Measurements from ENCODE around the gene OR10G2. TPM values are rescaled to one million over a fixed set of nuclear protein-coding genes. Genes with fewer than 3 reads are reported as not detected.

The OR10G2 gene
- not detected for polyA plus RNA-seq (ENCODE audit: low read depth in 6 of 6)

DNA sequence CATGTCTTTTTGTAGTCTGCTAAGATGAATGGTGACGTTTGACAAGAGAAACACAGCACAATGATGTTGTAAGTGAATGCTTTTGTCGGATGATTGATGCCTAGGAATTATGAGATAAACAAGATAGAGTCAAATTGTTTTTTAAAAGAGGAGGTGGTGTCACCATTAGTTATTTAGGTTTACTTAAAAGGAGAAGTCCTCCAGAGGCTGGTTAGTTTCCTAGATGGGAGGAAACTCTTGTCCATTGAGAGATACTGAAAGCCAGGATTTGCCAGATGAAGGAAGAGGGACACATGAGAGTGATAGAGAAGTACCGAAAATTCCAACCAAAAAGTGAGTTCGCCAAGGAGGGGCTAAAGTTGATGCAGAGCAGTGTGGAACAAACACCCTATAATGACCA, at the start of gene OR10G2:
TSS of gene OR10G2 (minus strand) at position 101 of the 400 bp plus-strand sequence. CDS start at position 3, 98 bp downstream.
- Mint-ChIP-seq H3K27ac (no peak within 1 kb of the TSS), H3K4me1 (no peaks in the 10 kb centered on the region), H3K36me3 (no peaks in the 10 kb centered on the region), H3K27me3 (peaks cover 0 to 30% (median 19%) of the 10 kb centered on the region in 3 donors), H3K4me3 (no peak within 1 kb of the TSS), H3K9me3 (peaks cover 0 to 8% (median 0%) of the 10 kb centered on the region in 7 donors)
- no peak for ATAC-seq (ENCODE audit: low read depth in 2 of 2)
- no peak for DNase-seq

- no peaks in the 10 kb centered on the region for H3K4me1 Mint-ChIP-seq
- peaks cover 3 to 14% (median 6%) of the 10 kb centered on the region in 7 donors for H3K9me3 Mint-ChIP-seq
- H3K4me3 Mint-ChIP-seq: no peak overlapping the region
- ATAC-seq (ENCODE audit: low read depth in 2 of 2) (no peak), DNase-seq (no peak)
- H3K27me3 Mint-ChIP-seq: peaks cover 27 to 30% (median 29%) of the 10 kb centered on the region in 3 donors
- no peak overlapping the region for H3K27ac Mint-ChIP-seq
- H3K36me3 Mint-ChIP-seq: no peaks in the 10 kb centered on the region
These were observed 45.3 kb upstream of the OR10G2 start for GRCh38 chr14:21680072-21680471.

DNA sequence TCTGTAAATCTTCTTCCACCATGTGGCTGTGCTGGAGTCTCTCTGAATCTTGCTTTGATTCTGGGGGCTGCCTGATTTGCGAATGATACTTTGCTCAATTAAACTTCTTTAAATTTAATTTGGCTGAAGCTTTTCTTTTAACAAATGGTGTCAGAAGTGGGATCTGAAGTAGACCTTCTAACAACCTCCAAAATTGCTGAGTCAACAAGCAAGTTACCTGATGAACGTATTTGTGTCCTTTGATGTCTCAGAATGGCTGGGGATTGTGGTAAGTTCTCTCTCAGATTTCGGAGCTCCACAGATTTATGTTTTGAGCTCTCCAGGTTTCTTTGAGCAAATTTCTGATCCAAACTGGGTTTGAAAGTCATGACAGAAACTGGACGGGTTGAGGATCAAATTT, 40.8 kb upstream of the OR10G2 start:
- peaks cover 3 to 20% (median 11%) of the 10 kb centered on the region in 7 donors for H3K9me3 Mint-ChIP-seq
- ATAC-seq (ENCODE audit: low read depth in 2 of 2): no peak
- no peak overlapping the region for H3K4me3 Mint-ChIP-seq
- H3K27me3 Mint-ChIP-seq: peaks cover 17 to 21% (median 20%) of the 10 kb centered on the region in 3 donors
- H3K4me1 Mint-ChIP-seq: no peaks in the 10 kb centered on the region
- DNase-seq: no peak
- no peaks in the 10 kb centered on the region for H3K36me3 Mint-ChIP-seq
- H3K27ac Mint-ChIP-seq: no peak overlapping the region

DNA sequence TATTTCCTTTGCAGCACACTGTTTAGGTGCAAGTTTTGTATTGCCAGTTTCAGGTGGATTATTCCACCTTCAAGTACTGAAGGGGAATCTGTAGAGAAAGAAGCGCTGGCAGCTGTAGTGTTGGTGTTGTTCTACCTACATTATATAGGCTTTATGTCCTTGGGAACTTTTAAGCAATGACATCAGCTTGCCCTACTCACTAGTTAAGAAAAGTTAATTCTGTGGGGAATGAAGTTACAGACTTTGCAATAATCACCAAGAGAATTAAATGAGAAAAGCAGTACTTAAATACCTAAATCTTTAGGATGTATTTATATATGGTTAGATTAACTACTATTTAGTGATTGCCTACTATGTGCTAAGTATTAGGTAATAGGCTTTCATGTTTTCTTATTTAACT, 39.0 kb upstream of the OR10G2 start, which contains the start of gene OR4E1:
TSS of gene OR4E1 (minus strand) at position 101 of the 400 bp plus-strand sequence. CDS start 2,883 bp downstream, outside the sequence.
- H3K9me3 Mint-ChIP-seq: peaks cover 3 to 20% (median 11%) of the 10 kb centered on the region in 7 donors

DNA sequence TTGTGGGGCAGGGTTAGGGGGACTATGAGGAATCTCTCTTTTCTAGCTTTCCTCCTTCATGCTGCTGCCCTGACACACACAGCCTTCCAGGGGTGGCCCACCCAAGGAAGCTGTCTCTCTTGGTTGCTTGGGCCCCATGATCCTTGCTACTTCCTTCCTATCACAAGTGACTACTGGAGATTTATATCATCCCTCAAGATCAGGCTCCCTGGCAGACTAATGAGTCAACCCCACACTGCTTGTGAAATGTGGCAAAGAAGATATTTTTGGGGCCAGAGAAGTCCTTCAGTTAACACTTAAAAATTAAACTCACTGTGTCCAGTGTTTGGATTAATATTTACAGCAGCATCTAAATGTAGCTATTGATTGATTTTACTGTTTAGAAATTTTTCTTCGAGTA, 37.4 kb upstream of the OR10G2 start:
- peak overlapping the region in 1 of 6 donors; percentile 30 for H3K27ac Mint-ChIP-seq
- DNase-seq: no peak
- H3K4me3 Mint-ChIP-seq: no peak overlapping the region
- no peaks in the 10 kb centered on the region for H3K36me3 Mint-ChIP-seq
- H3K27me3 Mint-ChIP-seq: peaks cover 14 to 28% (median 22%) of the 10 kb centered on the region in 3 donors
- H3K9me3 Mint-ChIP-seq: peaks cover 0 to 20% (median 11%) of the 10 kb centered on the region in 7 donors
- no peaks in the 10 kb centered on the region for H3K4me1 Mint-ChIP-seq
- no peak for ATAC-seq (ENCODE audit: low read depth in 2 of 2)

More for the DNA sequence above, 39.0 kb upstream of the OR10G2 start, which contains the start of gene OR4E1:
- peak within 1 kb of the TSS in 1 of 8 donors; percentile 35 for H3K4me3 Mint-ChIP-seq
- no peak for DNase-seq
- ATAC-seq (ENCODE audit: low read depth in 2 of 2): no peak
- H3K27ac Mint-ChIP-seq: no peak within 1 kb of the TSS
- H3K4me1 Mint-ChIP-seq: no peaks in the 10 kb centered on the region
- no peaks in the 10 kb centered on the region for H3K36me3 Mint-ChIP-seq
- H3K27me3 Mint-ChIP-seq: peaks cover 29 to 35% (median 32%) of the 10 kb centered on the region in 3 donors

GRCh38 chr14:21671371-21671770, 36.6 kb upstream of the OR10G2 start:
- peaks cover 13 to 25% (median 22%) of the 10 kb centered on the region in 3 donors for H3K27me3 Mint-ChIP-seq
- DNase-seq (no peak), ATAC-seq (ENCODE audit: low read depth in 2 of 2) (no peak)
- H3K27ac Mint-ChIP-seq: no peak overlapping the region
- H3K4me1 Mint-ChIP-seq: no peaks in the 10 kb centered on the region
- peaks cover 0 to 20% (median 11%) of the 10 kb centered on the region in 7 donors for H3K9me3 Mint-ChIP-seq
- no peaks in the 10 kb centered on the region for H3K36me3 Mint-ChIP-seq
- no peak overlapping the region for H3K4me3 Mint-ChIP-seq

DNA sequence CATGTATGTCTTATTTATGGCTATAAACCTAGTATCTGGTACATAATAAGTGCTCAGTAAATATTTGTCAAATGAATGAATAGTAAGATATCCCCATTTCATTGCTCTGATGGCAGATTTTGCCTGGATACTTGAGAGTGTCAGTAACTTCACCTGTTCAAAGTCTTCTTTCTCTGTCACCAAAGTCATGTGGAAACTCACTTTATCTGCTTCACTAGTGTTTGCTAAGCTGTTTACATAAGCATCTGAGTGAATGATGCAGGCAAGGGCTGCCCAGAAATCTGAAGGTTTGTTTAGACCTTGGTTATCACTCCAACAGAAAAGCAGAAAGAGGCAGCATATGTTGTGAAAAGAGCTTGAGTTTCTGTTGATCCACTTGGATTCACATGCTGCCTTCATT, 34.5 kb upstream of the OR10G2 start:
- ATAC-seq (ENCODE audit: low read depth in 2 of 2) (no peak), DNase-seq (no peak)
- peaks cover 0 to 9% (median 3%) of the 10 kb centered on the region in 7 donors for H3K9me3 Mint-ChIP-seq
- H3K4me1 Mint-ChIP-seq: no peaks in the 10 kb centered on the region
- peaks cover 24 to 38% (median 33%) of the 10 kb centered on the region in 3 donors for H3K27me3 Mint-ChIP-seq
- H3K36me3 Mint-ChIP-seq: no peaks in the 10 kb centered on the region
- H3K4me3 Mint-ChIP-seq: no peak overlapping the region
- no peak overlapping the region for H3K27ac Mint-ChIP-seq

- Mint-ChIP-seq H3K4me1 (no peaks in the 10 kb centered on the region), H3K36me3 (no peaks in the 10 kb centered on the region), H3K4me3 (no peak overlapping the region), H3K27me3 (peaks cover 27 to 45% (median 33%) of the 10 kb centered on the region in 3 donors), H3K9me3 (peaks cover 0 to 9% (median 6%) of the 10 kb centered on the region in 7 donors), H3K27ac (no peak overlapping the region)
- no peak for DNase-seq
- no peak for ATAC-seq (ENCODE audit: low read depth in 2 of 2)
These were observed 33.6 kb upstream of the OR10G2 start for GRCh38 chr14:21668377-21668776.

DNA sequence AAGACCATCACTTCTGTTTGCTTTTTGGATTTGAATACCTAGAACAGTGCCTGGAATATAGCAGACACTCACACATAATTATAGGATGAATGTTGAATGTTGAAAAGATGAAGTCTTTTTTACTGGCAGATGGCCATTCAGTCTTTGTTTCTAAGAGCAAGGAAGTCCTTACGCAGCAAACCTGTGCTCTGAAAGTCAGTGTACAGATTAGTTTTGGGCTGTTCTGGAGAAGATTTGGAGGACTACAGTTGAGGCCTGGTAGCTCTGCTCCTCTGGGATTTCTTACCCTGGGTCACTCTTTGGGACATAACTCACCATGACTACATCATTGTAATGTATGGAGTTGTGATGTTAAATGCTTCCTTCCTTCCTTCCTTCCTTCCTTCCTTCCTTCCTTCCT, 22.2 kb upstream of the OR10G2 start:
- Mint-ChIP-seq H3K36me3 (no peaks in the 10 kb centered on the region), H3K9me3 (peaks cover 0 to 3% (median 0%) of the 10 kb centered on the region in 7 donors), H3K4me3 (no peak overlapping the region), H3K27me3 (peaks cover 7 to 24% (median 24%) of the 10 kb centered on the region in 3 donors), H3K27ac (no peak overlapping the region), H3K4me1 (no peaks in the 10 kb centered on the region)
- ATAC-seq (ENCODE audit: low read depth in 2 of 2) (no peak), DNase-seq (no peak)

- Mint-ChIP-seq H3K27me3 (peaks cover 12 to 34% (median 17%) of the 10 kb centered on the region in 3 donors), H3K4me1 (no peaks in the 10 kb centered on the region), H3K36me3 (no peaks in the 10 kb centered on the region), H3K9me3 (peaks cover 0 to 6% (median 0%) of the 10 kb centered on the region in 7 donors), H3K4me3 (no peak overlapping the region), H3K27ac (no peak overlapping the region)
- no peak for DNase-seq
- ATAC-seq (ENCODE audit: low read depth in 2 of 2): no peak
These were observed 19.5 kb upstream of the OR10G2 start for GRCh38 chr14:21654215-21654614.

DNA sequence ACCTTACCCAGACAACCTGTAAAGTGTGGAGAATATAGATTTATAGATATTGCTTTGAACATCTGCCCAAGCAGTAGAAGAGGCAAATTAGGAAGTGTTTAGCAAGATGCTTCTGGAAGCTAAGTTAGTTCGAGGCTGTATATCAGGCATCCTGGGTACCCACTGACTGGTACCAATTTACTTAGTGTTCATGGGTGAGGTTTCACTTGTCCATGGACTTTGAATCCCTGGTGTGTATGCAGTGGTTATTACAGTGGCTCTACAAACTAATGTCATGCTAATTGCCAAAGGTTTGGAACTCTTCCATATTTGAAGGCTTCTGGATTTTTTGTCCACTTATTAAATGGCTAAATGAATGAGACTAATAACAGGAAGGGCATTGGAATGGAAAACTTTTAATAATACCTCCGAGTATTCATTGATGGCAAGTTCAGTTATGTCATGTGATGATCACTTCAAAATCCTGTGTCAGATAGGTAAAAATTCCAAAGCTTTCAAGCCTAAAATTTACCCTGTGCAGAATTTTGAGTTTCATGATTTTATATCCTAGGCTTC, 18.7 kb upstream of the OR10G2 start, which contains the start of gene OR4E2:
TSS of gene OR4E2 (plus strand) at position 505 of the 555 bp plus-strand sequence. CDS start 11,248 bp downstream, outside the sequence.
- H3K27ac Mint-ChIP-seq: no peak within 1 kb of the TSS
- ATAC-seq (ENCODE audit: low read depth in 2 of 2) (no peak), DNase-seq (no peak)
- H3K27me3 Mint-ChIP-seq: peaks cover 10 to 31% (median 12%) of the 10 kb centered on the region in 3 donors
- no peaks in the 10 kb centered on the region for H3K36me3 Mint-ChIP-seq
- H3K9me3 Mint-ChIP-seq: peaks cover 0 to 6% (median 0%) of the 10 kb centered on the region in 7 donors
- no peak within 1 kb of the TSS for H3K4me3 Mint-ChIP-seq
- no peaks in the 10 kb centered on the region for H3K4me1 Mint-ChIP-seq

- Mint-ChIP-seq H3K36me3 (no peaks in the 10 kb centered on the region), H3K9me3 (peaks cover 0 to 4% (median 0%) of the 10 kb centered on the region in 7 donors), H3K4me3 (no peak overlapping the region), H3K4me1 (no peaks in the 10 kb centered on the region), H3K27ac (no peak overlapping the region), H3K27me3 (peaks cover 8 to 29% (median 9%) of the 10 kb centered on the region in 3 donors)
- no peak for ATAC-seq (ENCODE audit: low read depth in 2 of 2)
- no peak for DNase-seq
These were observed 17.6 kb upstream of the OR10G2 start for GRCh38 chr14:21652209-21652808.

- Mint-ChIP-seq H3K27me3 (peaks cover 6 to 32% (median 10%) of the 10 kb centered on the region in 3 donors), H3K9me3 (peaks cover 0 to 4% (median 0%) of the 10 kb centered on the region in 7 donors), H3K36me3 (no peaks in the 10 kb centered on the region), H3K27ac (no peak overlapping the region), H3K4me3 (no peak overlapping the region), H3K4me1 (no peaks in the 10 kb centered on the region)
- DNase-seq (no peak), ATAC-seq (ENCODE audit: low read depth in 2 of 2) (no peak)
These were observed 12.6 kb upstream of the OR10G2 start for GRCh38 chr14:21647380-21647779.

- no peak for ATAC-seq (ENCODE audit: low read depth in 2 of 2)
- no peak for DNase-seq
- no peak overlapping the region for H3K4me3 Mint-ChIP-seq
- H3K4me1 Mint-ChIP-seq: peaks cover 0 to 2% (median 0%) of the 10 kb centered on the region in 3 donors
- H3K27me3 Mint-ChIP-seq: peaks cover 0 to 13% (median 8%) of the 10 kb centered on the region in 3 donors
- H3K27ac Mint-ChIP-seq: peak overlapping the region in 1 of 6 donors; percentile 32
- peaks cover 0 to 4% (median 0%) of the 10 kb centered on the region in 7 donors for H3K9me3 Mint-ChIP-seq
- H3K36me3 Mint-ChIP-seq: no peaks in the 10 kb centered on the region
These were observed 8.7 kb upstream of the OR10G2 start for GRCh38 chr14:21643407-21643806.

All from naive B cell (primary cell).